UCSD-AML1 (cell line): ENCODE results near the gene SEMA4D.

Source experiments
- DNase-seq: peaks from one replicate; lab custom pipeline; 2025; ENCODE audit not compliant: unreplicated experiment; lab: John Stamatoyannopoulos, UW

SEMA4D gene

DNA sequence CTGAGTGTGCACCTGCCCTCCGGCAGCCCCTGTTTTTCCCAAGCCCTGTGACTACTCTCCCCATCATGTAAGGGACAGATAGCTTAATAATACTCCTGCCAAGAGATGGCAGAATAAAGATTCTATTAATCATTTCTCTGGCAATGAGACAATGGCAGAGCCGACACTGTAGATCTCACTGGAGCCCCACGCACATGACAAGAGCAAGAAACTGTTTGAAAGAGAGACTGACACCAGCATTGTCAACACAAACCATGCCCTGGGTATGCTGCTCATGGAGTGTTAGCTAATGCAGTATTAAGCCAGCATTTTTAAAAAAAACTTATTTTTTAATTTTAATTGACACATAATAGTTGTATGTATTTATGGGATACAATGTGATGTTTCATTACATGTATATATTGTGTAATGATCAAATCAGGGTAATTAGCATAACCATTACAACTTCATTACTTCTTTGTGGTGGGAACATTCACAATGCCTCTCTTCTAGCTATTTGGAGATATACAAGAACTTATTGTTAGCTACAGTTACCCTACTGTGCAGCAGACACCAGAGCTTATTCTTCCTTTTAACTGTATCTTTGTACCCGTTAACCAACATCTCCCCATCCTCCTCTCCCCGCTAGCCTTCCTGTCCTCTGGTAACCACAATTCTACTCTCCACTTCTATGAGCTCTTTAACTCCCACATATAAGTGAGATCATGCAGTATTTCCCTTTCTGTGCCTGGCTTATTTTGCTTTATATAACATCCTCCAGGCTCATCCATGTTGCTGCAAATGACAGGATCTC lies 31.5 kb upstream of the SEMA4D start:
- DNase-seq = no peak

DNA sequence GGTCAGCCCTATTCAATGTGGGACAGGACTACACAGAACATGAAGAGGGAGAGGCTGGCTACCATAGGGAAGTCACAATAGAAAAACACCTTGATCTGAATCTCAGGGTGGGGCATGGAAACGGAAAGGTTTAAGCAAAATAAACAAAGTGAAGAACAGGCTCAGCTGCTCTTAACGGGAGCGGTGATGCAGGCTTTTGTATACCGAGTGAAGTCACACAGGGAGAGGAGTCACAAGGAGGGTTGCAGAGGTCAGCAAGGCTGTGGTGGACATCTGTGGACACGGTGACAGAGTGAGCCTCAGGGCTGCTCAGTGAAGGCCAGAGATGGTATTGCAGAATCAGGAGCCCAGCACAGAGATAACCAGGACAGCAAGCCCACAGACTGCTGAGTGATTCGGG lies 30.6 kb upstream of the SEMA4D start:
- no peak for DNase-seq

DNA sequence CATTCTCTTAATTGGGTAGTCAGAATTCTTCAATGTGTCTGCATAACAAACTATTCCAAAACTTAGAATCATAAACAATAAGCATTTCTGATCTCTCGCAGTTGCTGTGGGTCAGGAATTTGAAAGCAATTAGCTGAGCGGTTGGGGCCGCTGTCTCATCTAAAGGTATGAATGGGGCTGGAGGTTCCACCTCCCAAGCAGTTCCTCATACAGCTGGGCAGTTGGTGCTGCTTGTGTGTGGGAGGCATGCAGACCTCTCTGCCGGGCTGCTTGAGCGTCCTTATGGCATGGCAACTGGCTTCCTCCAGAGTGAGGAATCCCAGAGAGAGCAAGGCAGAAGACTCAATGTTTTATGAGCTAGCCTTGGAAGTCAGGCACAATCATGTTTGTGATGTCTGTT lies 30.2 kb upstream of the SEMA4D start:
- DNase-seq = no peak

DNA sequence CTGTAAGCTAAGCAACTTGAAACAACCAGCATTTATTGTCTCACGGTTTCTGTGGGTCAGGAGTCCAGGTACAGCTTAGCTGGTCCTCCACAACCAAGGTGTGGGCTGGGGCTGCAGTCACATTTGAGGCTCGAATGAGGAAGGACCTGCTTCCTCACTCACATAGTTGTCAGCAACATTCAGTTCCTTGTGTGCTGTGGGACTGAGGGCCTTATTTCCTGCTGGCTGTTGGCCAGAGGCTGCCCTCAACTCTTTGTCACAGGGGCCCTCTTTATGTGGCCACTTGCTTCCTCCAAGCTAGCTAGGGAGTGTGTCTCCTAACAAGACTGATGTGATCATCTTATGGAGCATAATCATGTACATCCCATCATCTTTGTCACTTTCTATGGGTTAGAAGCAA lies 29.2 kb upstream of the SEMA4D start:
- peak; percentile 69 for DNase-seq

DNA sequence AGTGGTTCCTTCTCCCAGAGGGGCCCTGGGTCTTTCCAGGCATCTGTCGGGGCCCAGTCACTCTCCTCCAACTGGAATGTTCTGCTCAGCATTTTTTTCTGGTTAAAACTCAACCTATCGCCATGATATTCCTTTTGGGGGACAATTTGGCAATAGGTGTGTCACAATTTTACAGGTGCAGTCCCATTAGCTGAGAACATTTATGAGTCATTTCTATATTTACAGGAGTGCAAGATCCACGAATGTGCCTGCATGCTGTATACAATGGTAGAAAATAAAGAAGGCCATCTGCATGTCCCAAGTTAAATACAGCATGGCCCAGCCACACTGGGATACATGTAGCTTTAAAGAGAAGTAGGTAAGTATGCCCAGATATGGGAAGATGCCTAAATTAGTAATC lies 28.8 kb upstream of the SEMA4D start:
- DNase-seq = no peak

DNA sequence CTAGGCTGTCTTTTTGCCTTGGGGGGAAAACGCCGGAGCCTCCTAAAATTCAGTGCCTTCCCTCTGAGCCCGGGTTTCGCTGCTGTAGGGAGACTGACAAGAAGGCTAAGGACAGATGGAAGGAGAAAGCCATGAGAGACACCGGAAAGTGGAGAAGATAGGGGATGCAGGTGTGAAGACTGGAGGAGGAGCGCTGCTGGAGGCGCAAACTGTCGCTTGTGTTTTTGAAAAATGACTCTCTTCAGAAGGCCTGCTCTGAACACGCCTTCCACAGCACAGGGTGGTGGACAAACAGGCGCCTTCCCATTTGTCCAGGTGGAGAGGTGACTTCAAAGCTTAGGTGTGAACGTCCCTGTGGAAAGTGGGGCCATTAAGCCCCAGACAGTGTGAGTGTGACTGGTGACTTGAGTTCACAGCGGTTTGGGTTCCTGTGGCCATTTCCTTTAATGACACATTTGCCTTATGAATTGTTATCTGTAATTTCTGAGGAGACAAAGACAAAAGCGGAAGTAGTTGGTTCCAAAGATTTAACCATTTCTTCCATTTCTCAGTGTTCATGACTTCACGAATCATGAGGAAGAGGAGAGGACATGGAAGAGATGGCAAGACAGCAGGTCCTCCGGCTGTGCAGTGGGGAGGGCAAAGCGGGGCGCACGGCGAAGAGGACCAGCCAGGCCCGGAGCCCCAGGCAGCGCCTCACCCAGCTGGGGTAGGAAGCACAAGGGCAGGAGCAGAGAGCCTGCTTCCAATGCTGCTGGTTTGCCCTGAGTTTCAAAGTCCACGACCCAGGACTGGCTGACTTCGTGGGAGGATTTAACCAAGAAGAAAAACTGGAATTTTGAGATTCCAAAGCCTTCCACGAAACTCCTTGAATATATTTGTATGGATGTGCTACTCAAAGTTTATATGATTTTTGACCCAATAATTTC lies 27.8 kb upstream of the SEMA4D start:
- DNase-seq = no peak

DNA sequence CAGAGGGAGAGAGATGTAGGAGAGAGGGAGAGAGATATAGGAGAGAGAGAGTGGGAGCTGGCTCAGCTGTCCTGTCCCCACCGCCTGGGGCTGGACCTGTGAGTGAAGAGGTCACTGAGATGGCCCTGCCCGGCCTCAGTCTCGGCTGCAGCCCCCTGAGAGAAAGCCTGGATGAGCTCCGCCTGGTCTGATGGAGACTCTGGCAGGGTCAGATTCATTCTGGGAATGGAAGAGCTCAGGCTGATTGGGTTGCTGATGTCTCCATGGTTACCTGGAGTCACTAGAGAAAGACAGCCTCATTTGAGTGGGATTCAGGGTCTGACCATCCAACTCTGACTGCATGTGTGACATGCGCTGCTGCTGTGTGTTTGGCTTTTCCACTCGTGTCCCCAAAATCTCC lies 27.1 kb upstream of the SEMA4D start:
- DNase-seq = no peak

DNA sequence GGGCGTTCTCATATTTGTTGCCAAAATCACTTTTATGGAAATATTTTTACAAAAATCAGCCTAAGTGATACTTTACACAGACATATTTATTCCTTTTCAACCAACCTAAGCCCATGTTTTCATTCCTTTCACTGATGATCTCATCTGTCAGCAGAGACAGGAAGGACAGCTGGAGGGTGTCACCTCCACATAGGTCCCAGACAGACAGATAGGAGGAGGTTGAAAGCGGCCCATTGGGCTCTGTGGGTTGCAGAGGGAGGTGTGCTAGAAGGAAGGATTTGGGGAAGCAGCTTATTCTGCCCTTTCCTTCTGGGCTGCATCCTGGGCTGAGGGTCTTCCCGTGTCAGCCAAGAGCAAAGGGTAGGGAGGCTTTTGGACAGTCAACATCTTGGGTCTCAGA lies 26.0 kb upstream of the SEMA4D start:
- DNase-seq = no peak

DNA sequence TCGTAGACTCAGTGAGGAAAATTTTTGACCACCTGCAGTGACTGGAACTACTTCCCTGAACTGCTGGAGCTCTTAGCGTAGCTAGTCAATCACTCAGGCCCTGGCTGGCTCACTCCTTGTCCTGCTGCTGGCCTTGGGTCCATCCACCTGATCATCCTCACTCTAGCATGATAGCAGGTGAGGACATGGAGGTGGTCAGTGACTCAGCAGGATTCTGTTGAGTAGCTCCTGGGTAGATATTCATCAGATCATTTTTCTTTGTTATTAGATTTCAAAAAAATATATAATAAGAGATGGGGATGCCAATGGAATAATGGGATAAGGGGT lies 25.0 kb upstream of the SEMA4D start:
- no peak for DNase-seq

DNA sequence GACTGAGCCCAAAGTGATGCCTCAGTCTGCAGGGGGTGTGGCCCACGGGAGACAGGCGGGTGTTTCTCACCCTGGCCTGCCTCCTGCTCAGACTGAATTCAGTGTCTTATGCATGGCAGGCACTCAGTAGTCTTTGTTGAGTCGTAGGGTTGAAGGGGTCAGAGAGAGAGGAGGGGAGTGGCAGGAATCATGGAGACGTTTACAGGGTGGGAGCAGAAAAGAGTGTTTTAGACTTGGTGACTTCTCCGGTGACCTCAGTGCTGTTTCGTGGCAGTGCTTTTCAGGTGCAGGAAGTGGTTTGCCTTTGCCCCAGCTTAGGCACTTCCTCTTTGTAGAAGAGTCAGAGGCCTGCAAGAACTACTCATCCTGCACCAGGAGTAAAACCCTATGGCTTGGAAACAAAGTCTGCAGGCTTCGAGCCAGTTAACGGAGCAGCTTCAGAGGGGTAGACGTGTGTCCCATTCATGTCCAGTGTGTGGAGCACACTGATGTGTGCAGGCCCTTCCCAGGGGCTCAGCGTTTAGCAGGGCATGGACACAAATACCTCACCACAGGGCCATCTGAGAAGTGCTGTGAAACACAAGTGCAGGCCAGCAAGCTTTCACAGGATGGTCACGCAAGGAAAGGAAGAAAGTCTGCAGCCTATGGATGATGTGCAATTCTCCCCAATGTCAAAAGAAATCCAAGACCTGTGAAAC lies 24.5 kb upstream of the SEMA4D start:
- DNase-seq = peak; percentile 72

DNA sequence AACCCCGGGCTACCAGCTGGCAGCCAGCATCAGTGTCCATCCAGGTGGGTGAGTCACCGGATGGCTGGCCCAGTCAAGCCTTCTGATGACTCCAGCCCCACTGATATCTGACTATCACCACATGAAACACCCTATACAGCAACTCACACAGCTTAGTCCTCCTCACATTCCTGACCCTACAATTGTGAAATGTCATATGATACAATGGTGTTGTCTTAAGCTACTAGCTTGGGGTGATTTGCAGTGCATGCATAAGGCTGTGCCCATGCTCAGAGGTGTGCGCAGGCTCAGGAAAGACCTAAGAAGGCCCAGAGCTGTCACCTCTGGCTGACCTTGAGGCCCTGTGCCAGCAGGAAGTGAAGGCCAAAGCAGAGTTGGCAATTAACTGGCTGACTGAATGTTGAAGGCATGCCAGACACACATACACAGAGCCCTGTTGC lies 21.5 kb upstream of the SEMA4D start:
- DNase-seq = no peak

DNA sequence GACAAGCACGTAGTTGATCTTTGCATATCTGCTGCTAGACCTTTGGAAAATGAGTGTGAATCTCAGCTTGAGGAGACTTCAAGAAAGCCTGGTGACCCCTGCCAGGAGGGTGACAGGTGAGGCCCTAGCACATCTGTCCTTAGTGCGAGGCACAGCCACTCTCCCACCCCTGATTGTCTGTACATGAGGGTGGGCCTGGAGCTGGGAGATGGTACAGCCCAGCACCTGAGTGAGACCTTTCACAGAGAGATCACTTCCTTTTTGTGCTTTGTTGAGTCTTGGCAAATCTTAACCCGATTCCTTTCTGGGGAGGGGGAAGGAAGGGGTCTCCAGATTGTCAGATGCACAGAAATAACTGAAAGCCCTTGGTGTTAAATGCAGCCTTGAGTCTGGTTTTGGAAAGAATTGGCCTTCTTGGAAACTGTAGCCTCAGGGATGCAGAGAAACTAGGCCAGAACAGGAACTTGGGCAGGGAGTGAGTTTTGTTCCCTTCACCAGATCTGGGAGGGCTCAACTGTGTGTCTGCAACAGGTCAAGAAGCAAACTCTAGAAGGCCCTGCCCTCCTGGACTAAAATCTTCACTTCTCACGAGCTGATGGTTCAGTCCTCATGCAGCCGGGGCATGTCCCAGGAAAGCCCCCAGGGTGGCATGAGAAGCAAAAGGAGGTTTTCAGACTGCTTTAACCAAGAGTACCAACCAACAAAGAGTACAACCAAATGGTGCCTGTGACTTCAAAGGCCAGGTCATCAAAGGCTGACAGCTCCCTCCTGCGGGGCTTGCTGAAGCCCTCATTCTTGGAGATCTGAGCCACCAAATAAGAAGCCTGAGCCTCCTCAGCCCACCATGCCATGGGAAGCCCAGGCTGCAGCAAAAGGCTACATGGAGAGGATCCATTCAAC lies 20.8 kb upstream of the SEMA4D start:
- no peak for DNase-seq

DNA sequence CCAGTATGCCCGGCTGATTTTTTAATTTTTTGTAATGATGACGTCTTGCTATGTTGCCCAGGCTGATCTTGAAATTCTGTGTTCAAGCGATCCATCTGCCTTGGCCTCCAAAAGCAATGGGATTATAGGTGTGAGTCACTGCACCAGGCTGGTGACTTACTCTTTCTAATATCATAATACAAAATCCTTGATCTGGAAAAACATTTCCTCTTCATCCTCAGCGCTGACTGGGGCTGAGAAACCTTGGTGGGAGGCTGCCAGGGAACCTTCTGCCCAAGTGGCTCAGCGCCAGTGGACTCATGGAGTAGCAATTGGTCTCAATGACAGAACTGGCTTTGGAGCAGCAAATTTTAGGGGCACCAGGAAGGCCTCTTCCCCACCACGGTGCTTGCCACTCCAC lies 17.5 kb upstream of the SEMA4D start:
- DNase-seq = no peak

DNA sequence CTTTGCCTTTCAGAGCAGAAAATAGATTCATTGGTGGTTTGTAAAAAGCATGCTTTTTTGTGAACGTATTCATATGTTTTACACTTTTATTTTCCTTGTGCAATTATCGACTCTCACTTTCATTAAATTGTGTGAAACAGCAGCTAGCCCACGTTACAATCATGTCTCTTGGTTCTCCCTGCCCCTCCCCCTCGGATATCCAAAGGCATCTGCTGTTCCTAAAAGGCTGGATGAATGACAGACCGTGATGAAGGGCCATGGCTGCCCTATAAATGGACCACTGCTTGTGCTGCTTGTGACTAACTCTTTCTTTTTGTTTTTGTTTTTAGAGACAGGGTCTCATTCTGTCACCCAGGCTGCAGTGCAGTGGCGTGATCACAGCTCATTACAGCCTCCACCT lies 17.0 kb upstream of the SEMA4D start:
- DNase-seq = no peak

DNA sequence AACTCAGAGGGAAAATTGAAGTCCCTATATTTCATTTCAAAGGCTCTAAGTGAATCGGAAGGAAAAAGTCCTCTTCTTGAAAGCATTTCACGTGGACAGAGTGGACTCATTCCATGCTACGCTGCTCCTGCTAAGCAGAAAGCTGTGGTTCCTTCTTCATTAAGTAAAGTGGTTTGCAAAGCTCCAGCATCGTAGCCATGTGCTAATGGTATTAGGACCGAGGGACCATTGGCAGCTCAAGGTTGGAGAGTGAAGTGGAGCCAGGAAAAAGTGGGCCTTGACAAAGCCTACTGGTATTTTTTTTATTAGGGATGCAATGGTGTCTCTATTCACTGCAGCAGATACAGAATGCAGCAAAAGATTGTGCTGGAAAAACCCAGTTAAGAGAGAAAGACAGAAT lies 16.4 kb upstream of the SEMA4D start:
- DNase-seq = no peak

DNA sequence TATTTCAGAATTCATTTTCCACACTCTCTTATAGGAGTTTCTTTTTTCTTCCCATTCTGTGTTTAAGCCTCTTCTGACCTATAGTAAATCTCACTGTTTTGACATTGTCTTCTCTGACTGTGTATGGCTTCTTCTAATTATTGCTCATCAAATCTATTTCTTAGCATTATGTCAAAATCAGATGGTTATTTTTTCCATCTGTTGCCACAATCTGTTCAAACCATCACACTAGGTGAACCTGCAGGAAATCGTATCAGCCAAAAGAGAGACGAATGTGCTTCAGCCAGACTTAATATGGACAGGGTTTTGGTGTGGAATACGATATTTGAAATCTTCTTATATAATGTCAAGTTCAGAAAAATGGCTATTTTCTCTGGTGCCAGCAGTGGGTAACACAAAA lies 15.9 kb upstream of the SEMA4D start:
- no peak for DNase-seq

DNA sequence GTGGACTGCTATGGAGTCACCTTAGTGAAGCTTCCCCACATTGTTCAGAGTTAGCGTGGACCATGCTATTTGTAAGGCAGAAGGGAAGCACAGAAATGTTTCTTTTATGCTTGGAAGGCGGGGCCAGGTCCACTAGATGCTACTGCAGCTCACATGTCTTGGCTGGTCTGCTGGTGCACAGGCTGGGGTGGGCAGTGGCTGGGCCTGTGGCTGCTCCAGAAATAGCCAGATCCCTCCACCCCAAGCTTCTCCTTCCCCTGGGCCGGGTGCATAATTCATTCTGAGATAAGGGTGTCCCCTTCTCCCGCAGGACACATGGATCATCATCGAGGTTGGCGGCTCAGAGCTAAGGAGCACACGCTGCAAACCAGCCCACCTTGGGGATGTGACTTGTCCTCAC lies 14.5 kb upstream of the SEMA4D start:
- DNase-seq = no peak

DNA sequence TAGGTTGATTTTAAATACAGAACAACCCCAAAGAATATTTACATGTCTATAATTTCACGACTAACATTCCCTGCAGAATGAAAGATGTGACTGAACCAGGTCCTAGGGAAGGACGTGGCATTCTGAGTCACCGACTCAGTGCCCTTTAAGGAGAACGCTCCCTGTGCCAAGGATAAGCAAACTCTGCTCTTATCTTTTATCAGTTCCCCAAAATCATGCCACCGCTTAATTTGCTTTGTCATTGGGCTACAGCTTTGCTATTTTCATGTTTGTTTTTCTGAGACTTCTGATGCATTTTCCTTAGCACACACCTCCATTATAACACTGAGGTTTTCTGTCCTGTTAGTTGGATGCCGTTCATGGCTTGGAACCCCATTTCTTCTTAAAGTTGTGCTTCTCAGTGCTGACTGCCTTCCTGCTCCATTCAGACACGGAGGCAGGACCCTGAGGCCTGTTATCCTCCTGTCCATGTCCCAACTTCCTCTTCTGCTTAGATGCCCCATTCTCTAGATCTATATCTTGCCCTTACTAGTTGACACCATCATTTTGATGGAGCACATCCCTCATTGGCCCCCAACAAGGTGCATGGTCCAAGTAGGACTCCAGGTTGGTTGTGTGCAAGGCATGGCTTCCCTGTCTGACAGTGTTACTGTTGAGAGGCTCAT lies 11.2 kb upstream of the SEMA4D start:
- no peak for DNase-seq

DNA sequence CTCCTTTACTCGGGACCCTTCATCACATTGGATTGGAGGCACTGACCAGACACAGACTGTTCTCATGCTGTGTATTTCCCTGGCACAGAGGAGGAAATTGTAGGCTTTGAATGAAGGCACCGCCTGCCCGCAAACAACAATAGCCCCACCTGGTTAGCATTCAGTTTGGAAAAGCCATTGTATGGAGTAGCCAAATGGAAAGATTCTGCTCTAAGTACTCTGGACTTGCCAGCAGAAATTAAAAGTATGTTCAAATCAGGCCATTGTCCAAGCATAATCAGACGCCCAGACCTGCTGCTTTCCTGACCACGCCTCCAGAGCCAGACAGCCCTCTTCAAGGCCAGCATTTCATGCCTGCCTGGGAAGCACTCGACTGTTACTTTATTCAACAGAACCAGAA lies 8.0 kb upstream of the SEMA4D start:
- no peak for DNase-seq

DNA sequence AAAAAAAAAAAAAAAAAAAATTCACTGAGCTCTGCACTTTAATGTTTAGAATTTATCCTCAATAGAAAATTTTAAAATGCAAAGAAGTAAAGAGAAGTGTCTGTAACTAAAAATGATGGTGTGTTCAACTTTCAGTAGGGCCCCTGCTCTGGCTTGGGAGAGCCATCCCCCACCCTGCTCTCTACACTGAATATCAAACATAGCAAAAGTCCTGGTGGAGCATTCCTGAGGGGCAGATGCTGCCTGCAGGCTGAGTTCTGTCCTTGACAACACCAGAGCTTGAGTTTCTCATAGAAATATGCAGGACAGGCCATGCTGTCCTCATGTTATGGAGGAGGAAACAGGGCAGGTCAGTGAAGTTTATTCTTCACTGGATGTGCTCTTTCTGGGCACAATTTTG lies 7.1 kb upstream of the SEMA4D start:
- no peak for DNase-seq
